Neural crest cell (in vitro differentiated cells): ENCODE results near the gene TPCN1. TPM values are rescaled to one million over a fixed set of nuclear protein-coding genes. Genes with fewer than 3 reads are reported as not detected.

ENCODE experiments used
- DNase-seq: peaks from one replicate; pipeline ENCODE4 v3.0.0; 2021; ENCODE audit warnings: low read depth, mixed read lengths, low spot score
- H3K27ac Mint-ChIP-seq: one replicate; pipeline ENCODE4 v1.8.0; 2021; ENCODE audit warnings: mild to moderate bottlenecking, mixed read lengths; ENCODE audit not compliant: unreplicated experiment
- H3K27me3 Mint-ChIP-seq: 2 replicates; pipeline ENCODE4 v1.8.0; 2021; ENCODE audit warnings: low read depth, mild to moderate bottlenecking, mixed read lengths
- H3K36me3 Mint-ChIP-seq: 2 replicates; pipeline ENCODE4 v1.8.0; 2021; ENCODE audit warnings: low read depth, mild to moderate bottlenecking, mixed read lengths
- H3K4me1 Mint-ChIP-seq: 2 replicates; pipeline ENCODE4 v1.8.0; 2021; ENCODE audit warnings: mixed read lengths
- H3K4me3 Mint-ChIP-seq: one replicate; pipeline ENCODE4 v1.8.0; 2021; ENCODE audit warnings: mild to moderate bottlenecking, mixed read lengths
- H3K9me3 Mint-ChIP-seq: 2 replicates; pipeline ENCODE4 v1.8.0; 2021; ENCODE audit warnings: mixed read lengths
- CTCF ChIP-seq: fragments of 200-600 bp; sonication (generic); conservative IDR thresholded peaks from 2 replicates; pipeline ENCODE4 v1.5.0; 2021; ENCODE audit warnings: antibody characterized with exemption, mild to moderate bottlenecking
- total RNA-seq: library from RNA; stranded (reverse); gene quantifications from 2 replicates; pipeline ENCODE4 v1.2.1, GENCODE V29; 2021

TPCN1 gene
- total RNA-seq, 1 donor from 2014 or later: 18.3 TPM

DNA sequence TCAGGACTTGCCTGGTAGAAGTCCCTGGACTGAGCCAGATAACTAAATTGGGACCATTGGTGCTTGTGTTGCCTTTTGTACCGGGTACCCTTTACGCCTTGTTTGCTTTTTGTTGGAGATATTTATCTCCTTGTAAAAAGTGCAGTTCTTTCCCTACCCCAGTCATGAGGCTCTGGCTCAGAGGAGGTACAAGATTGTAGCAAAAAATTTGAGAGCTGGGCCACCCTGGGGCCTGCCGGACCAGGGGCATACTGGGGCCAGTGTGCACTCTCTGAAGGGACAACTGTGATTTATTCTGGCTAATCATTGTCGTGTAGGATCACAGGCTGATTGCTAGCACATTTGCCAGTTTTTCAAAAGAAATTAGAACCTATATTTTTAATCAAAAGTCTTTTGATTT, 13.2 kb downstream of the TPCN1 start:
- Mint-ChIP-seq H3K36me3 (peaks cover 5% of the 10 kb centered on the region), H3K27ac (no peak overlapping the region), H3K27me3 (no peaks in the 10 kb centered on the region), H3K4me3 (no peak overlapping the region), H3K4me1 (peaks cover 12% of the 10 kb centered on the region), H3K9me3 (no peaks in the 10 kb centered on the region)
- TF ChIP-seq CTCF: no peak
- DNase-seq: no peak

- peaks cover 2% of the 10 kb centered on the region for H3K36me3 Mint-ChIP-seq
- H3K9me3 Mint-ChIP-seq: no peaks in the 10 kb centered on the region
- peaks cover 17% of the 10 kb centered on the region for H3K4me1 Mint-ChIP-seq
- H3K4me3 Mint-ChIP-seq: no peak overlapping the region
- DNase-seq: no peak
- TF ChIP-seq CTCF: no peak
- H3K27me3 Mint-ChIP-seq: no peaks in the 10 kb centered on the region
- no peak overlapping the region for H3K27ac Mint-ChIP-seq
These were observed 14.7 kb downstream of the TPCN1 start for GRCh38 chr12:113235976-113236375.

GRCh38 chr12:113236539-113237399, 15.5 kb downstream of the TPCN1 start:
- no peak for DNase-seq
- TF ChIP-seq CTCF: no peak
- Mint-ChIP-seq H3K27ac (no peak overlapping the region), H3K4me1 (peaks cover 20% of the 10 kb centered on the region), H3K9me3 (no peaks in the 10 kb centered on the region), H3K36me3 (peaks cover 2% of the 10 kb centered on the region), H3K4me3 (no peak overlapping the region), H3K27me3 (no peaks in the 10 kb centered on the region)

GRCh38 chr12:113237748-113238147, 16.5 kb downstream of the TPCN1 start:
- no peak for TF ChIP-seq CTCF
- Mint-ChIP-seq H3K27me3 (no peaks in the 10 kb centered on the region), H3K4me1 (peaks cover 26% of the 10 kb centered on the region), H3K36me3 (peaks cover 2% of the 10 kb centered on the region), H3K27ac (peak overlapping the region; percentile 50), H3K9me3 (no peaks in the 10 kb centered on the region), H3K4me3 (no peak overlapping the region)
- DNase-seq: no peak

GRCh38 chr12:113238309-113238708, 17.0 kb downstream of the TPCN1 start:
- peaks cover 26% of the 10 kb centered on the region for H3K4me1 Mint-ChIP-seq
- H3K4me3 Mint-ChIP-seq: no peak overlapping the region
- no peaks in the 10 kb centered on the region for H3K27me3 Mint-ChIP-seq
- H3K27ac Mint-ChIP-seq: no peak overlapping the region
- peaks cover 2% of the 10 kb centered on the region for H3K36me3 Mint-ChIP-seq
- no peak for DNase-seq
- no peak for TF ChIP-seq CTCF
- no peaks in the 10 kb centered on the region for H3K9me3 Mint-ChIP-seq
